Fibroblast of pulmonary artery (primary cell): Measurements from ENCODE around the gene RAP1GAP.
A peak's percentile ranks its signal among the peaks of the same experiment; 100 is the strongest.

Source experiments
- DNase-seq: peaks from one replicate; pipeline ENCODE4 v3.0.0-alpha.2; 2010; ENCODE audit warnings: low read depth
- H3K4me3 ChIP-seq: replicated peaks from 2 replicates; pipeline ENCODE4 v1.5.1; 2011; ENCODE audit warnings: low read depth, mild to moderate bottlenecking, control low read depth, low read length, moderate library complexity
- TF ChIP-seq, protein P1 (sequence below): IDR thresholded peaks from 2 replicates; pipeline ENCODE4 v1.5.1; 2011; ENCODE audit warnings: mild to moderate bottlenecking, control low read depth, low read length, inconsistent platforms; ENCODE audit errors: missing control alignments

Gene RAP1GAP

DNA sequence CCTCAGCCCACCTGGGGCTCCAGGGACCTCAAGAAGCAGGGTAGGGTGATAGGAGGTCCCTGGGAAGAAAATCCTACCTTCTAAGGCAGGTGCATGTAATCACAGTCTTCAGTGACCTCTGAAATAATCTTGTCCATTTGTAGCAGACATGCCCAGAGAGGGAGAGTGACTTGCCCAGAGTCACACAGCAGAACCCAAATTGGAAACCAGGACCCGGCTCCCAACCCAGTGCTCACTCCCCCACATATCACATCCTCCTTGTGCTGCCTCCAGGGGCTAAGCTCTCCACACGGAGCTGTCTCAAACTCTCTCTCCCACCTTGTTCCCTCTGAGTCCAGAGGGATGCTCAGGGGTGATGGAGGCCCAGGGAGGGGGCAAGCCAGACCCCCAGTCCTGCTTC is 72.5 kb downstream of the RAP1GAP start:
- TF ChIP-seq, protein P1, sequence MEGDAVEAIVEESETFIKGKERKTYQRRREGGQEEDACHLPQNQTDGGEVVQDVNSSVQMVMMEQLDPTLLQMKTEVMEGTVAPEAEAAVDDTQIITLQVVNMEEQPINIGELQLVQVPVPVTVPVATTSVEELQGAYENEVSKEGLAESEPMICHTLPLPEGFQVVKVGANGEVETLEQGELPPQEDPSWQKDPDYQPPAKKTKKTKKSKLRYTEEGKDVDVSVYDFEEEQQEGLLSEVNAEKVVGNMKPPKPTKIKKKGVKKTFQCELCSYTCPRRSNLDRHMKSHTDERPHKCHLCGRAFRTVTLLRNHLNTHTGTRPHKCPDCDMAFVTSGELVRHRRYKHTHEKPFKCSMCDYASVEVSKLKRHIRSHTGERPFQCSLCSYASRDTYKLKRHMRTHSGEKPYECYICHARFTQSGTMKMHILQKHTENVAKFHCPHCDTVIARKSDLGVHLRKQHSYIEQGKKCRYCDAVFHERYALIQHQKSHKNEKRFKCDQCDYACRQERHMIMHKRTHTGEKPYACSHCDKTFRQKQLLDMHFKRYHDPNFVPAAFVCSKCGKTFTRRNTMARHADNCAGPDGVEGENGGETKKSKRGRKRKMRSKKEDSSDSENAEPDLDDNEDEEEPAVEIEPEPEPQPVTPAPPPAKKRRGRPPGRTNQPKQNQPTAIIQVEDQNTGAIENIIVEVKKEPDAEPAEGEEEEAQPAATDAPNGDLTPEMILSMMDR, result no peak
- no peak overlapping the region for H3K4me3 ChIP-seq
- no peak for DNase-seq

- TF ChIP-seq, protein P1, result no peak
Measured at GRCh38 chr1:21596174-21596573, 73.0 kb downstream of the RAP1GAP start.

GRCh38 chr1:21594935-21595897 is 73.9 kb downstream of the RAP1GAP start:
- H3K4me3 ChIP-seq, result no peak overlapping the region
- DNase-seq, result peak; percentile 56
- TF ChIP-seq, protein P1, result peak; percentile 78

More at GRCh38 chr1:21596174-21596573, 73.0 kb downstream of the RAP1GAP start:
- no peak overlapping the region for H3K4me3 ChIP-seq
- no peak for DNase-seq

- peak; percentile 12 for DNase-seq
- H3K4me3 ChIP-seq, result no peak overlapping the region
- TF ChIP-seq, protein P1, result no peak
Measured at GRCh38 chr1:21594501-21594900, 74.7 kb downstream of the RAP1GAP start.

- TF ChIP-seq, protein P1, result no peak
- DNase-seq, result no peak
- no peak overlapping the region for H3K4me3 ChIP-seq
Measured at GRCh38 chr1:21593231-21593630, 75.9 kb downstream of the RAP1GAP start.

GRCh38 chr1:21592086-21592865 is 76.9 kb downstream of the RAP1GAP start:
- no peak overlapping the region for H3K4me3 ChIP-seq
- TF ChIP-seq, protein P1, result no peak
- no peak for DNase-seq
